ENCODE measurements around the gene CEMIP. TPM values are rescaled to one million over a fixed set of nuclear protein-coding genes. Genes with fewer than 3 reads are reported as not detected.

The CEMIP gene
- total and polyA plus RNA-seq, 11 donors: 0.04 to 9.6 (median 0.19) TPM

DNA sequence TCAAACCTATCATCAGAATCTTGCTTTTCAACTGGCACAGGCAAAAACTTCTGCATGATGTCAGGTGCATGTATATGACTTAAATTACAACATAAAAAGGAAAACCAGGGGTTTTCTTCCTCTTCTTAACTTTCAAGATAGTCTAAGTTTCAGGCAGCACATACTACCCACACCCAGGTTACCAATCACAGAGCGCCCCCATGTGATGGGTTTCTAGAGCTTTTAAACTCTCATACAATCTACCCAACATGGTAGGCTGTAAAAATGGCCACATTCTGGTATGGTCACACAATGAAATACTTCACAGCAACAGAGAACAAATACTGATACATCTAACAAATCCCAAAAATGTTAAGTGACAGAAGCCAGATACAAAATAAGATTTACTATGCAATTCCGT lies 203.0 kb downstream of the CEMIP start:
- Histone ChIP-seq H3K4me1 (peaks cover 0 to 54% (median 35%) of the 10 kb centered on the region in 12 donors), H3K27me3 (no peaks in the 10 kb centered on the region), H3K4me3 (no peak overlapping the region), H3K9me3 (no peaks in the 10 kb centered on the region), H3K27ac (no peak overlapping the region), H3K36me3 (peaks cover 0 to 58% (median 41%) of the 10 kb centered on the region in 9 donors)
- intact Hi-C loops (cut with DNase I): loop anchor here in 1 of 10 donors (10.0 kb wide), 1 partner anchor 283 kb away; no protein-coding TSS in a partner anchor
- WGBS, 4 donors: 93 to 100% (median 93%) methylated on average over 2 of the region's 2 CpGs
- no peak for ATAC-seq
- TF ChIP-seq POLR2A (IDR thresholded peaks at IDR 0.05) (no peak), CTCF (IDR thresholded peaks at IDR 0.05) (no peak)
- no peak for DNase-seq

- Histone ChIP-seq H3K4me1 (peaks cover 0 to 53% (median 35%) of the 10 kb centered on the region in 12 donors), H3K27me3 (no peaks in the 10 kb centered on the region), H3K4me3 (no peak overlapping the region), H3K36me3 (peaks cover 0 to 56% (median 38%) of the 10 kb centered on the region in 9 donors), H3K9me3 (no peaks in the 10 kb centered on the region), H3K27ac (no peak overlapping the region)
- TF ChIP-seq CTCF (IDR thresholded peaks at IDR 0.05) (no peak), POLR2A (IDR thresholded peaks at IDR 0.05) (no peak)
- DNase-seq (no peak), ATAC-seq (no peak)
- intact Hi-C loops (cut with DNase I): loop anchor here in 1 of 10 donors (10.0 kb wide), 1 partner anchor 282 kb away; no protein-coding TSS in a partner anchor
- WGBS, 4 donors: 80 to 96% (median 89%) methylated on average over 5 of the region's 5 CpGs
Observed at GRCh38 chr15:80982839-80983238, 203.7 kb downstream of the CEMIP start.

DNA sequence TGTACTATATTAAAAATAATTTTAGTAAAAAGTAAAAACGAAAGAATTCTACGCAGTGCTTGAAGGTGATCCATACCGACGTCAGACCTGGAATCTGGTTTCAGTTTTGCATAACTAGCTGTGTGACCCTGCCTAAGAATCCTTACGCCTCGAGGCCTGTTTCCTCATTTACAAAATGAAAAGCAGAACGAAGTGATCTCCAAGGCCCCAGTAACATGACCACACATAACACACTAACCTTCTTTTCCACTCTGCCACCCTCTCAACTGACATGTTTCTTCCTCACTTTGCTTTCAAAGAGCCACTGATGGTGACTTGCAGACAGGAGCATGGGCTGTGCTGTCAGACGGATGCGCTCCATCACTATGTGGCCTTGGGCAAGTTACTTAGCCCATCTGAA lies 205.7 kb downstream of the CEMIP start:
- H3K4me3 ChIP-seq: no peak overlapping the region
- H3K4me1 ChIP-seq: peaks cover 5 to 55% (median 43%) of the 10 kb centered on the region in 12 donors
- intact Hi-C loops (cut with DNase I): loop anchor here in 2 of 10 donors (5.0 to 10.0 kb wide), 2 partner anchors 280 to 337 kb away; partner anchors contain the start of gene STARD5 (in 1 of the 2)
- no peaks in the 10 kb centered on the region for H3K9me3 ChIP-seq
- H3K27ac ChIP-seq: peak overlapping the region in 7 of 12 donors; percentile 10 to 80 (median 26)
- ATAC-seq (peak in 1 of 4 donors; percentile 4), DNase-seq (no peak)
- H3K36me3 ChIP-seq: peaks cover 0 to 36% (median 21%) of the 10 kb centered on the region in 9 donors
- WGBS, 4 donors: 54 to 70% (median 66%) methylated on average over 9 of the region's 9 CpGs
- H3K27me3 ChIP-seq: no peaks in the 10 kb centered on the region
- TF ChIP-seq CTCF (IDR thresholded peaks at IDR 0.05): no peak
- no peak for TF ChIP-seq POLR2A (IDR thresholded peaks at IDR 0.05)

- no peak for ATAC-seq
- intact Hi-C loops (cut with DNase I): loop anchor here in 2 of 10 donors (5.0 to 10.0 kb wide), 2 partner anchors 279 to 336 kb away; partner anchors contain the start of gene STARD5 (in 1 of the 2)
- H3K27me3 ChIP-seq: no peaks in the 10 kb centered on the region
- peaks cover 7 to 64% (median 51%) of the 10 kb centered on the region in 12 donors for H3K4me1 ChIP-seq
- no peaks in the 10 kb centered on the region for H3K9me3 ChIP-seq
- peaks cover 0 to 24% (median 9%) of the 10 kb centered on the region in 9 donors for H3K36me3 ChIP-seq
- 48 to 60% (median 57%) methylated on average over 5 of the region's 5 CpGs for WGBS, 4 donors
- DNase-seq: no peak
- no peak overlapping the region for H3K4me3 ChIP-seq
- peak overlapping the region in 2 of 12 donors; percentile 33 to 80 for H3K27ac ChIP-seq
- TF ChIP-seq CTCF (IDR thresholded peaks at IDR 0.05) (no peak), POLR2A (IDR thresholded peaks at IDR 0.05) (no peak)
Observed at GRCh38 chr15:80985981-80986380, 206.8 kb downstream of the CEMIP start.
